GM12878 (cell line): ENCODE results near the gene PCDHGB1. TPM values are rescaled to one million over a fixed set of nuclear protein-coding genes. Genes with fewer than 3 reads are reported as not detected.

ENCODE experiments used
- ATAC-seq: fragments of 200-7000 bp; cut with Tn5 transposase; 3 replicates; pipeline ENCODE4 v1.9.1; 2020; ENCODE audit warnings: mild to moderate bottlenecking, moderate library complexity
- BruUV-seq: library from RNA; stranded (reverse); fragments of 400-500 nt; replicated peaks from 2 replicates; lab custom pipeline; 2021; lab: Mats Ljungman, UMichigan
- CTCF ChIA-PET: fragments of 300-600 bp; sonication (Branson Sonifier 250); formaldehyde crosslinking; extraction: SDS; loops from one replicate; lab custom pipeline; 2021; ENCODE audit warnings: inconsistent platforms; lab: Yijun Ruan, JAX
- POLR2A ChIA-PET: fragments of 350-600 bp; formaldehyde crosslinking; extraction: SDS; loops from one replicate; lab custom pipeline; 2021; ENCODE audit warnings: inconsistent platforms; lab: Charles Lee
- RAD21 ChIA-PET: fragments of 300-600 bp; sonication (Branson Sonifier 250); formaldehyde crosslinking; loops from one replicate; lab custom pipeline; 2023; ENCODE audit warnings: antibody characterized with exemption; ENCODE audit not compliant: unreplicated experiment; lab: Charles Lee
- SMC1A ChIA-PET: fragments of 300-600 bp; sonication (Branson Sonifier 250); formaldehyde crosslinking; loops from one replicate; lab custom pipeline; 2023; ENCODE audit not compliant: unreplicated experiment, uncharacterized antibody; lab: Charles Lee
- DNase-seq: peaks from one replicate; pipeline ENCODE4 v3.0.0-alpha.2; 2011; ENCODE audit warnings: low read depth, low spot score
- FAIRE-seq: peaks from 3 replicates; lab custom pipeline; 2011; peaks lifted over from hg19 to GRCh38; lab: Jason Lieb, UNC
- H2AFZ ChIP-seq: 2 replicates; pipeline ENCODE4 v1.6.0; 2011; ENCODE audit warnings: low read depth, low read length, control low read depth; ENCODE audit not compliant: control insufficient read depth
- H3K27ac ChIP-seq: 2 replicates; pipeline ENCODE4 v1.5.1; 2011; ENCODE audit warnings: control low read depth; ENCODE audit not compliant: control insufficient read depth, insufficient read depth
- H3K27me3 ChIP-seq, 2 experiments: replicated peaks in 1 of 2; 2 replicates each; pipeline versions ENCODE4 v1.6.0 to v1.6.1; 2011; ENCODE audit warnings: low read length in 1 of 2; ENCODE audit not compliant: control insufficient read depth in 2 of 2, insufficient read depth in 2 of 2
- H3K36me3 ChIP-seq, 2 experiments: 2 replicates each; pipeline ENCODE4 v1.5.1; 2011; ENCODE audit warnings: low read length in 1 of 2; ENCODE audit not compliant: control insufficient read depth in 2 of 2, insufficient read depth in 2 of 2
- H3K4me1 ChIP-seq: 2 replicates; pipeline ENCODE4 v1.6.1; 2011; ENCODE audit warnings: mild to moderate bottlenecking, low read length, moderate library complexity, mixed read lengths; ENCODE audit not compliant: control insufficient read depth, insufficient read depth
- H3K4me2 ChIP-seq: 2 replicates; pipeline ENCODE4 v1.6.0; 2011; ENCODE audit warnings: control low read depth; ENCODE audit not compliant: control insufficient read depth, insufficient read depth
- H3K4me3 ChIP-seq: fragments of 200-600 bp; sonication (generic); 2 replicates; pipeline ENCODE4 v1.5.1; 2016
- H3K79me2 ChIP-seq: 2 replicates; pipeline ENCODE4 v1.6.0; 2011; ENCODE audit warnings: low read length; ENCODE audit not compliant: control insufficient read depth, insufficient read depth
- H3K9ac ChIP-seq: 2 replicates; pipeline ENCODE4 v1.8.0; 2011; ENCODE audit warnings: low read length, control low read depth, mixed read lengths; ENCODE audit not compliant: control insufficient read depth, insufficient read depth
- H3K9me3 ChIP-seq: replicated peaks from 3 replicates; pipeline ENCODE4 v1.5.1; 2011; ENCODE audit warnings: mild to moderate bottlenecking, low read length; ENCODE audit not compliant: control insufficient read depth, insufficient read depth
- H4K20me1 ChIP-seq: 2 replicates; pipeline ENCODE4 v1.6.0; 2011; ENCODE audit not compliant: control insufficient read depth, insufficient read depth
- GATAD2B ChIP-seq: fragments of 450-650 bp; conservative IDR thresholded peaks from 2 replicates; pipeline ENCODE4 v1.6.1; 2017; ENCODE audit warnings: low read depth, mild to moderate bottlenecking, moderate library complexity
- HSF1 ChIP-seq: fragments of 150-350 bp; IDR thresholded peaks from 2 replicates; pipeline ENCODE4 v1.6.1; 2014; ENCODE audit warnings: mild to moderate bottlenecking, low read depth, low read length
- JUND ChIP-seq: IDR thresholded peaks from 2 replicates; pipeline ENCODE4 v1.6.1; 2012; ENCODE audit warnings: low read depth, mild to moderate bottlenecking, low read length, improper control_type of control experiment, moderate library complexity
- NKRF ChIP-seq: fragments of 450-650 bp; conservative IDR thresholded peaks from 2 replicates; pipeline ENCODE4 v1.6.1; 2017; ENCODE audit warnings: mild to moderate bottlenecking, moderate library complexity
- in situ Hi-C: fragments of 300-500 bp; cut with MboI; formaldehyde crosslinking; loops from 9 replicates; pipeline ENCODE4 v1.14.3; 2018; ENCODE audit warnings: mixed read lengths
- intact Hi-C: fragments of 100-400 bp; cut with micrococcal nuclease; formaldehyde crosslinking; loops from one replicate; pipeline ENCODE4 v1.14.2; 2022; ENCODE audit not compliant: unreplicated experiment
- polyA plus RNA-seq, 11 experiments: library from polyadenylated mRNA; depleted of rRNA in 4 of 11; unstranded in 6 of 11; stranded (reverse) in 5 of 11; fragments of >200 nt; fragmentation: Nextera tagmentation in 4 of 11; fragmentation: Illumina TruSeq in 1 of 11; extraction: Ambion mirVana in 4 of 11; extraction: Trizol in 1 of 11; gene quantifications; 1 replicate in 1 of 11; 2 replicates in 10 of 11; pipeline versions ENCODE4 v1.2.1 to v1.2.3, GENCODE V29; 2011 to 2016; ENCODE audit warnings: inconsistent platforms in 2 of 11, missing spikeins in 2 of 11, low read depth in 1 of 11
- total RNA-seq, 4 experiments: library from RNA; depleted of rRNA in 3 of 4; stranded (reverse); fragments of >200 nt in 3 of 4; fragmentation: Illumina TruSeq in 1 of 4; extraction: Trizol in 1 of 4; gene quantifications; 2 replicates each; pipeline versions ENCODE4 v1.2.1 to v1.2.3, GENCODE V29; 2013 to 2021

Gene PCDHGB1
- total and polyA plus RNA-seq, 10 of the 15 experiments (the other 5 are each of a cell fraction or from before 2014, with no cell fraction given): 0.04 to 0.40 (median 0.08) TPM; not detected in 2

DNA sequence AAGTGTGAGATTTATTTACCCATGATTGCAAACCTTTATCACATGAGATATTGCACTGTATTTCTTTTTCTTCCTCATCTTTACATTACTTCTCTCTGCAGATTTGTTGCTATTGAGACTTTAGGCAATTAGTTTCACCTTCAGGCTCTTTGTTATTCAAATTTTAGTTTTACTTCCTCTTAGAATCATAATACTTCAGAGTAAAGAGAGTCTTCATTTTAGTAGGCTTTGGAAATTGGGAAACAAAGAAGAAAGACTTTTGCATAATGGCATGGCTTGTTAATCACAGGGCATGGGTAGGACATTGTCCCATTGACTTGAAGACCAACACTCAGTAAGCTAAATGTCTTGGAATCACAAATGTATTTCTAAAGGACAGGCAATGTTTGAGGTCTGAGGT, 12.8 kb downstream of the PCDHGB1 start:
- ChIA-PET SMC1A (no interaction called here), CTCF (no interaction called here), RAD21 (no interaction called here), POLR2A (no interaction called here)
- Histone ChIP-seq H2AFZ (no peak overlapping the region), H3K27ac (no peak overlapping the region), H3K9me3 (peaks cover 15% of the 10 kb centered on the region; the same call in 2 of the 3 replicates), H3K79me2 (no peaks in the 10 kb centered on the region), H3K27me3 (no peaks in the 10 kb centered on the region; a peak in 1 of 4 replicates), H3K36me3 (no peaks in the 10 kb centered on the region), H3K4me1 (no peaks in the 10 kb centered on the region), H3K9ac (no peak overlapping the region), H4K20me1 (no peaks in the 10 kb centered on the region), H3K4me2 (no peak overlapping the region), H3K4me3 (no peak overlapping the region)
- DNase-seq (no peak), FAIRE-seq (no peak), ATAC-seq (no peak)
- intact Hi-C loops: no loop called here
- in situ Hi-C loops: no loop called here
- TF ChIP-seq NKRF (no peak), JUND (no peak), HSF1 (no peak), GATAD2B (no peak)
- no TSS peak for BruUV-seq
